GM21576 (cell line): ENCODE measurements around the gene PLRG1.

ENCODE experiments used
- ATAC-seq: cut with Tn5 transposase; IDR thresholded peaks from one replicate; pipeline ENCODE4 v1.9.1; 2021; ENCODE audit warnings: mild to moderate bottlenecking, moderate library complexity; ENCODE audit not compliant: unreplicated experiment

The PLRG1 gene

DNA sequence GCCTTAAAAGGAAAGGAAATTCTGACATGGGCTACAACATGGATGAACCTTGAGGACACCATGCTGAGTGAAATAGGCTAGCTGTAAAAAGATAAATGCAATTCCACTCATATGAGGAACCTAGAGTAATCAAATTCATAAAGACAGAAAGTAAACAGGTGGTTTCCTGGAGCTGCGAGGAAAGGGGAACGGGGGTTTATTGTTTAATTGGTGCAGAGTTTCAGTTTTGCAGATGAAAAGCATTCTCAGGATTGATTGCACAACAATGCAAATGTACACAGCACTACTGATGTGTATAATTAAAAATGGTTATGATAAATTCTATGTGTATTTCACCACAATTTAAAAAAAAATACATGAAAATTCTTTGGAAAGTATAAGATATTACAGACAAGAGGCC, 24.0 kb downstream of the PLRG1 start:
- no peak for ATAC-seq

DNA sequence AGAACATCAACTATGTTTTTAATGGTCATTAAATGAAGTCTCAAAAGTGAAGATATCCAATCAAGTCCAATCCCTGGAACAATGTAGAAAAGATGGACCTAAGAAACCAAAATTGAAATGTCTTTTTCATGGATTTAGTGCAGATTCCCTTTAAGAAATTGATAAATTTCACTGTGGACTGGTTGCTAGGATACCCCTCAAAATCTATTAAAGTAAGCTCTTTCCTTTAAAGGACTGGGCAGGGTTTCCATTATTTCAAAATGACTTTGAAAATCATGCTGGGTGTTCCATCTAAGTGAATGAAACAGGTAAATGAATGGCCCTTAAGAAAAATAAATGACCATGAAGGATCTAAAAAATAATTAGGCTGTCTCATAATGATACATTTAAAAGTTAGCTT, 28.6 kb downstream of the PLRG1 start:
- no peak for ATAC-seq

DNA sequence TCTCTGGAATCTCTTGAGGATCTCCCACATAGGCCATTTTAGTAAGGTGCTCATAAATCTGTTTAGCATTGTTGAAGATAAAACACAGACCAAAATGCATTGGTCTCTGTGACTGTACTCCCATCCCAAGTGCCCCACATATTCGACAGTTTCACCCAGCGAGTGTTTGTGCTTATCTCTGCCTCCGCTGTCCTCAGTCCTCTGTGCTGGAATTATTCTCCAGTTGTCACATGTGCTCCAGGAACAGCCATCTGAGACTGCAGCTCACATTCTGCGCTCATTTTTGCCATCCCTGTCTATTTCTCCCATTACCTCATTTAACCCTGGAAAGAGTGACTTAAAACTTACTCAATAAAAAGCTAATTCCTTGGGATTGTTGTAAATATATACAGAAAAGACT, 31.0 kb downstream of the PLRG1 start:
- no peak for ATAC-seq

DNA sequence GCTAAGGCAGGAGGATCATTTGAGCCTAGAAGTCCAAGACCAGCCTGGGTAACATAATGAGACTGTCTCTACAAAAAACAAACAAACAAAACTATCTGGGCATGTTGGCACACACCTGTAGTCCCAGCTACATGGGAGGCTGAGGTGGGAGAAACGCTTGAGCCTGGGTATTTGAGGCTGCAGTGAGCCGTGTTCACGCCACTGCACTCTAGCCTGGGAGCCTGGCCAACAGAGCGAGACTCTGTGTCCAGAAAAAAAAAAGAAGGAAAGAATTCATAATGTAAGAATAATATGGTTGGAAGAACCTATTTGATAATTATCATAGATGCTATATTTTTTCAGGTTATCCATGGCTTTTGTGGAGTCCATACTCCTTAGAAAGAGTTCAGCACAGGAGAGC, 32.6 kb downstream of the PLRG1 start:
- ATAC-seq: no peak

DNA sequence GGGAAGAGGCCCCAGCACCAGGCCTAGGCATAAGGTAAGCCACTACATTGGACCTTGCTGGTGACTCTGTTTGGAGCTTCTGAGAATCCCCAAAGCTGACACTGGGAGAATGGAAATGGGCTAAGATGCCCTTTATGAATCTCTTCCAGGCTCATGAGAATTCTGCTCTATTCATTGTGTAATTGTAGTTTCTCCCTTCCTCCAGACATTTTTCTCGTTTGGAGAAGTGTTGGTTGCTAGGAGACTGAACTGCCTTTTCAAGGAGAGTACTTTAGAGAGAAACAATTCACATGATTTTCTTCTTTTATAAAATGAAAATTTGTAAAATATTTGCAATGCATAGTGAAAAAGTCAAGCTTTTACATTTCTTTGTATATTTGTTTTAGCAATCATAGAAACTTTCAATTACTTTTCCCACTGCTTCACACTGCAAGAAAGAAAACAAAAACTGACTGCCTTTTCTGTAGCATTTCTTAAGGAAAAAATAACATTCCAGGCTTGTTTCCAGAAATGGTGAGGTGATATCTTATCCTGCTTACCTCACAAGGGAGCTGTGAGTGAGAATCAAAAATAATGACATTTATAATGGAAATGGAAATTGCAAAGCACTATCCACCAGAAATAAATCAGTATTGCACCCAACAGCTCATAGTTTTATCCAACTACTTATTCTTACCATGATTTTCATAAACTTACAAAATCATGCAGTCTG, 33.7 kb downstream of the PLRG1 start:
- no peak for ATAC-seq

DNA sequence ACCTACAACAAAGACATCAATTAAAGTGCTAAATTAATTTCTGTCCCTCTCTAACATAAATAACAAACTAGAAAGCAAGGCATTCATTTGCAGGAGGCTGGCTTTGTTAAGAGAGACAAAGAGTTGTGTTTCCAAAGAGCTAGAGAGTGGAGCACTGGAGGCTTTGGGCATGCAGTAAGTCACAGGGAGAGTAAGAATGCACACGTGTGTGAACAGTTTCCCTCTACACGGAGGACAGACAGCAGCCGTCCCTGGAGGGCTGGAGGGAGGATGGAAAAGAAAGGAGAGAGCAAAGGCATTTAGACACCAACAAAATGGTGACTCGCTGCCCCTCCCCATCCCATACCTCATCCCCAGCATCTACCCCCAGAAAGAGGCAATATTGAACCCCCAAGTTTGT, 38.2 kb downstream of the PLRG1 start:
- no peak for ATAC-seq

DNA sequence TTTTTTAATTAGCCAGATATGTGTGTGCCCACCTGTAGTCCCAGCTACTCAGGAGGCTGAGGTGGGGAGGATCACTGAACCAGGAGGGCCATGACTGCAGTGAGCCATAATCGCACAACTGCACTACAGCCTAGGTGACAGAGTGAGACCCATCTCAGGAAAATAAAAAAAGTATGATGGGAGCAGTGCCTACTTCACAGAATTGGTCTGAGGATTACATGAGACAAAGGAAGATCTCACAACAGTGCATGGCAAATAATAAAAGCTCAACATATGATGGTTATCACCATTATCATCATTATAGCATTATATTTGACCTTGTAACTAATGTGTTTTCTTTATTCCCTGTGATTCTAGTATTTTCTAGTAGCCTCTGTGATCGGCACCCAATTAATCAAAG, 38.7 kb downstream of the PLRG1 start:
- ATAC-seq: no peak

DNA sequence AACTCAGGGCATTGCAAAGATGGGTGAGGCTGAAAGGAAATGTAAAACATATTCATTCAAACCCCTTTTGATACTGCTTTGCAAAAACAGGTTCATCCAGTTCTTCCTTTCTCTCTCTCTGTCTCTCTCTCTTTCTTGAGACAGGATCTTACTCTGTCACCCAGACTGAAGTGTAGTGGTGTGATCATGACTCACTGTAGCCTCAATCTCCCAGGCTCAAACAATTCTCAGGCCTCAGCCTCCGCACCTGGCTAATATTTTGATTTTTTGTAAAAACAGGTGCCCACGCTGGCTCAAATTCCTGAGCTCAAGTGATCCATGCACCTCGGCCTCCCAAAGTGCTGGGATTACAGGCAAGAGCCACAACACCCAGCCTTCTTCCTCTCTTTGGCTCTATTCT, 43.0 kb downstream of the PLRG1 start:
- no peak for ATAC-seq

DNA sequence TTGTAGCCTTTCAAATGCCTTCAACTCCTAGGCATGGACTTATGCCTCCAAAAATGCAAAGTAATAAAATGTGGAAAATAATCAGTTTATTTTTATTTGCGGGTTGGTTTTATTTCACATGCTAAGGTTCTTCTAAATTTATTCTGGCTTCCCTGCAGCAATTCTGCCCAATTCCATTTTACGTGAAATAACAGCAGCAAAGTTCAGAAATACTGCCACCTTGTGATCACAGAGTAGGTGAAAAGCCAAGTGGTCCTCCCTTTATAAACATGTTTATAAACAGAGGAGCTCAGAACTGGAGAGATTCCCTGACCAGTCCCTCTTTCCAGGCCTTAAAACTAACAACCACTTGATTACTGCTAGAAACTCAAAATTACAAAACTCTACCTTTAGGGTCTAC, 43.9 kb downstream of the PLRG1 start:
- peak; percentile 66 for ATAC-seq

DNA sequence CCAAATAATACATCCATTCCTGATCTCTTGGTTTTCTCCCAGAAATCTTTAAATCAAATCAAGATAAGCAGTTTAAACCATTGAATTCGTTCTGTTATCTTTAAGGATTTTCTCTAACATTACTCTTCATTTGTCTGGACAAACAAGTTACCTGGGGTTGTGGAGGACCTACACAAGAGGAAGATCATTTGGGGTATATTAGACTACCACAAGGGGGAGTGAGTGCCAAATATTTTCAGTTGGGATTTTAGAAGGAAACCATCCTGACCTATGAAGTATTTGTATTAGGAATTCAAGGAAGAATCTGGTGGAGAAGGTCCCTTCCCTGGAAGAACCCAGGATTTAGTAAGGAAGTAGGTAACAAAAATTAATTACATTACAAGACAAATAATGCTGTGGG, 46.6 kb downstream of the PLRG1 start:
- ATAC-seq: no peak

DNA sequence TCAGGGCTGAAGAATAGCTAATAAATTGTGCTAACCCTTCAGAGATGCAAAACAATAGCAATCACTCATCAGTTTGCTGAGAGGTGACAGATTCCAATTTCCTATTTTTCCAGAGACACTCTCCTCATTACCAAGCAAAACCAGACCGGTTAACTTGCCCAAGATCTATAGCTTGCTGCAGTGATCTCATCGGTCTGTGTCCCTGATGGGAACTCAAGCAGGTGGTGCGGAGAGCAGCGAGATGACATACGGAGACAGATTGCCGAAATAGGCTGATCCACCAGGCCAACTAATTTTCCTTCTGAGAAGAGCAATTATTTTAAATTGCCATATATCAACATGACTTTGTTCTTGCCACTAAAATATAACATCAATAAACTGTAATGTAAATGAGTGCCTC, 48.1 kb downstream of the PLRG1 start:
- no peak for ATAC-seq

DNA sequence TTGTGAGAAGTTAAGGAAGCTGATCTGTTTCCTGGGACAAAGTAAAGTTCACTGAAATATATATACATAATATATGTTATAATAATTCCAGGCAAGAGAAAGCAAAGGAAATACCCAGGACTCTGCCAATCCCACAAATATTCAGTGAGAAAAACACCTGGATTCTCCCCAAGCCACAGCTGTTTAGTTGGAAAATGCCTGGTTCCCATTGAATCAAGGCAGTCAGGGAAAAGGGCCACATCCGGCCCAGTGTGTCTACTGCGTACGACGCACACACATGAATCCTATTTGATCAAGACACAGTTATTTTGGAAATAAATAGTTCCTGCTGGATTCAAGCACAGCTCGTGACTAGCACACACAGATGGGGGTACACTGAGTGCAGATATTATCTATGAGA, 52.3 kb downstream of the PLRG1 start:
- ATAC-seq: no peak

DNA sequence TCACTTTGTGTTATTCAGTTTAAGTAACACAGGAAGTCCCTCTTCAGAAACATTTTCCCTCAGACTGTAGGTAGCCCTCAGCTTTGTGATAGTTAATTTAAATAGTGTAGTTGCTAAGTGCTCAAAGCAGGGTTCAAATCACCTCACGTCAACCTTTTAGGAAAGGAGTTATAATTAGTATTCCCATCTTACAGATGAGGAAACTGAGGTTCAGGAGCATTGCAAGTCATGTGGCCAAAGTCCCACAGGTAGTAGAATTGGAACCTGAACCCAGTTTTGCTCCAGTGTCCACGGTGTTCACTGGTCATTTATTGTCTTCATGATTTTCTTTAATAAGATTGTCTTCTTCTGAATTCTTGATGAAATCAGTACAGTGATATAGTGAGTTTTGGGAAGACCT, 54.3 kb downstream of the PLRG1 start:
- no peak for ATAC-seq

DNA sequence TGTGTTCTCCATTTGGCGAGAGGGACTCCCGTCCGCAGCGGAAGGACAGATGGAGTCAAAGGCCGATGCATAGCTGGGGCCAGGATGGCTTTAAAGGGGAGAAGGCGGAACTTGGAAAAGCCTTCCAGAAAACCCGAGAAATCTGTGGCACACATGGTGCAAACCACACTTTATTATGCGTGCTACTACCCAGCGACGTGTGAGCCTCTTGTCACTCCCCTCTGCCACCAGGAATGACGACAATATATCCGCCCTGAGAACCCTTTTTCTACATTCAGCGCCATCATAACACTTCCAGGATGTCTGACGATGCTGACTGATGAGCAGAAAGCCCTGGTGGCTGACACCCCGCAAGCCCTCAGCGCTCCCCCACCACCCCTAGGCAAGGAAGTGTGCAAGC, 57.9 kb downstream of the PLRG1 start:
- ATAC-seq: no peak

DNA sequence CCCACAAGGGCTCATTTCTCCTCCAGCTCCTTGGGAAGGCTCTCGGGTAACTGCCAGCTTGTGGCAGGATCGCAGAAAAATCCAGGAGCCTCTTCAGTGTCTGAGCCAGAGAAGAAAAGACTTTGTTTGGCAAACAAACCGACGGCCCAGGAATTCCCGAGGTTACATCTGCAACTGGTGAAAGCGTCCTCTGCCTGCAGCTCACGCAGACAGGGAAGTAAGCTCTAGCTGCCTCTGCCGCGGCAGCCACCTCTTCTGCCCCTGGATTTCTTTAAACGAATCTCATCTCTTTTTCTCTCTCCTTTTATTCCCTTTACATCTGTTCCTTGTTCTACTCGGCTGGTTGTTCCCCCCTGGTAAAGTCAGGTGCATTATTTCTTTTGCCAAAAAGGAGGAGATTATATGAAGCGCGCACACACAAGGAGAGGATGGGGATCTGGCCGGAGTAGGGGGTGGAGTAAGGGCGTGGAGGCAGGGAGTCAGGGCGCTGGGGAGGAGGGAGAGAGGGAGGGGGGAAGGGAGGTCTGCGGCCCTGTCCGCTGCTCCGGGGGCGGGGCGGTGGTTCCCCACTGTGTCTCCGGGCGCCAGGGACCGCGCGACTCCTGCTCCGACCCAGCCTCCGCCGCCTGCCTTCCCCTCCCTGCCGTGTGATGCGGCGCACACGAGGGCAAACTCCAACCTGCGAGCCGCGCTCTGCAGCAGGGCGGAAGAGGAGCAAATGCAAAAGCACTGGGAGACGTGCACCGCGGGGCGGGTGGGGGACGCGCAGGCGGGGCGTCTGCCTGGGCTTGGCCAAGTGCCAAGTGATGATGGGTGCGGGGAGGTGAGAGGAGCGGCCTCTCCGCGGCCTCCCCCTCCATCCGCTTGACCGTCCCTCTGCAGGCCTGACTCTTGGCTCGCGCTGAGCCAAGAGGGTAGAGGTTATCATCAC, 58.6 kb downstream of the PLRG1 start, which contains the start of gene DCHS2:
TSS of gene DCHS2 (minus strand) at position 459 of the 931 bp plus-strand sequence. CDS start at position 15, 444 bp downstream.
- peak; percentile 53 for ATAC-seq

DNA sequence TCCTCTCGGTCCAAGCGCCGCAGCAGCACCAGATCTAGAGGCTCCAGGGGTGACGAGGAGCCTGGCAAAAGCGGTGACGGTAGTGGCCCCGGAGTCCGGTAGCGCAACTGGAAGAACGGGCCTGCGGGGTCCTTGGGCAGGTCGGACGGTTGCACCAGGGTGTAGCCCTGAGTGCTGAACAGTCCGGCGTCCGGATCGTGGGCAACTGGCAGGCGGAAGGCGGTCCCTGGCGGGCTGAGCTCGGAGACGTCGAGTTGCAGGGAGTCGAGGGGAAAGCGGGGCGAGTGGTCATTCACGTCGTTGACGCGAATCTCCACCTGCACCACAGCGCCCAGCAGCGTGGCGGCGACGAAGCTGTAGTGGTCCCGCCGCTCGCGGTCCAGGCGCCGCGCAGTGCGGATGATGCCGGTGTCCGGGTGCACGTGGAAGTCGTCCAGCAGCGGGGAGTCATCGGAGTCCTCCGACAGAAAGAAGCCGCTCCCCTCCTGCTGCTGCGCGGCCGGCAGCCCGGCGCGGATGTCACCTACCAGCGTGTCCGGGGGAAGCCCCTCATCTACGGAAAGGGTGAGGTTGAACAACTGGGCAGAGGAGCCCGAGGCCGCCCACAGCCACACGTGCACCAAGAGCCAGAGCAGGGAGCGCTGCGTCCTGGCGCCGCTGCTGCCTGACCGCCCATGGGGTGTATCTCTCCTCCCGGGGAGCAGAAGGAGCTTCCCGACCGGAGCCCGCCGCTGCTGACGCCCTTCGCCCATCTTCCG, 59.4 kb downstream of the PLRG1 start:
- peak; percentile 67 for ATAC-seq

DNA sequence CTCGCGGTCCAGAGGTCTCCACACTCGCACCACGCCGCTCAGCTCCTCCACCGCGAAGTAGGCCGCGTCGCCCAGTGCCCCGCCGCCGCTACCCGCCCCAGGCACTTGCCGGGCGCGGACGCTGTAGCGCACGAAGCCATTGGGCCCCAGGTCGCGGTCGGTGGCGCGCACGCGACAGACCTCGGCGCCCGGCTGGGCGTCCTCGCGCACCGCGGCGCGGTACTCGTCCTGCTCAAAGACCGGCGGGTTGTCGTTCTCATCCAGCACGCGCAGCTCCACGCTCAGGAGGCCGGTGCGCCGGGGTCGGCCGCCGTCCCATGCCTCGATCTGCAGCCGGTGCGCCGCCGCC, 60.0 kb downstream of the PLRG1 start:
- no peak for ATAC-seq

DNA sequence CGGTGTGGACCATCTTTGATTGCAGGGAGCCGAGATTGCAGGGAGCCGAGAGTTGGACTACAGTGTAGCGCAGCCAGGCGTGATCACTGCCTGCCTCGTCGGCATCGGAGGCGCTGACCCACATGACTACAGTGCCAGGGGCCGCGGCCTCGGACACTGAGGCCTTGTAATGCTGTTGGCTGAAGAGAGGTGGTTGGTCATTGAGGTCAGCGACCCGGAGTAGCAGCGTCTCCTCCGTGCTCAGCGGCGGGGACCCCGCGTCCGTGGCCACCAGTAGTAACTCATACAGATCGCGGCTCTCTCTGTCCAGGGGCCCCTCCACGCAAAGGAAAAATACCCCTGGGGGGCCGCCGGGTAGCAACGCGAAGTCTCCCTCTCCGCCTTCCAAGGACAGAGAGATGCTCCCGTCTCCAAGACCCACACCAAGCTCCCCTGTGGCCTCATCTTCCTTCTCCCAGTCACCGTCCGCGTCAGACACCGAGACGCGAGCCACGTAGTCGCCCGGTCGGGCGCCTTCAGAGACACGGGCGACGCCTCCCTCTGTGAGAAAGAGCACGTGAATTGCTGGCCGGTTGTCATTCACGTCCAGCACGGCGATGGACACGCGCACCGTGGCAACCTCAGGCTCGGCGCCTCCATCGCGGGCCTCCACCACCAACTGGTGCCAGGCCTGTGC, 60.5 kb downstream of the PLRG1 start:
- ATAC-seq: no peak

DNA sequence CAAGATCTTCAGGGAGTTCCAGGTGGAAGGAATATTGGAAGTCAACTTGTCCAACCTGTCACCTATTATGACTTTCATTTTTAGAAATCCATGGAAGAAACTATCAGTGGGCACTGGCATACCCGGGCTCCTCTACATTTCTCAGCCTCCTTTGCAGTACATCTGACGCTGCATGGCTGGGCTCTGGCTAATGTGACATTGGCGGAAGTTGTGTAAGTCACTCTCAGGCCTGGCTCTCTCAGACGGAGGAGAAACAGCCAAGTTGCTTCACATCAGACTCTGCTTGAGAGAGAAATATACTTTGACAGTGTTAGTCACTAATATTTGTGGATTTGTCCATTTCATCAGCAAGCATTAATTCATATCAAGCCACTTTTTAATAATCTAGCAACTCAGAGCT, 63.1 kb downstream of the PLRG1 start:
- ATAC-seq: no peak

DNA sequence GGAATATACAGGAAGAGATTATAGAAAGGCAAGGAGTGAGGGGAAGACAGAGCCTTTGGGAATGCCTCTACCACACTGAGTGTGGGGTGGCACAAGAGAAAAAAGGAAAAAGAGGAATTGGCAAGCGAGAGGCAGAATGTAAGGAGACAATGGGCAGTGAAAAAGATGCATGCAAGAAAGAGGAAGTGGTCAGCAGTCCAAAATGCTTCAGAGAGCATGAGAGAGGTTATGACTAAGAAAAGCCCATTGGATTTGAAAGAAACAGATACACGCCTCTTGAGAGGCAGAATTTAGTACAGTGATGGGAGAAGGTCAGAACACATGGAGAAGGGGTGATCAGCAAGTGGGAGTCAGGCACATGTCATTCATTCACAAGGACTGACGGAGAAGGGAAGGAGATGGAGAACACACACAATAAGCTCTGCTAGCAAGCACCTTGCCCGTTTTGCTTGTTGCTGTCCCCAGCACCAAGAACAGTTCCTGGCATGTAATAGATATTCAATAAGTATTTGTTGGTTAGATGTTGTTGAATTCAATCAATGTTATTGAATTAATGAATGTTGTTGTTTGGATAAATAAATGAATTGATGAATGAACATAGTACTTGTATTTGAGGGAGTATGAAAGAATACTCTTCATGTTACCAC, 65.0 kb downstream of the PLRG1 start:
- peak; percentile 95 for ATAC-seq
